Smooth muscle cell (in vitro differentiated cells): ENCODE results near the gene CCNQ. TPM values are rescaled to one million over a fixed set of nuclear protein-coding genes. Genes with fewer than 3 reads are reported as not detected.

ENCODE experiments used
- DNase-seq: peaks from one replicate; lab custom pipeline; 2025; ENCODE audit not compliant: unreplicated experiment; lab: John Stamatoyannopoulos, UW
- H2AFZ ChIP-seq: fragments of 200-600 bp; sonication (generic); 2 replicates; pipeline ENCODE4 v1.6.0; 2016; ENCODE audit warnings: antibody characterized with exemption, low read depth, mild to moderate bottlenecking
- H3F3A ChIP-seq: fragments of 200-600 bp; sonication (generic); 2 replicates; pipeline ENCODE4 v1.6.0; 2017; ENCODE audit warnings: antibody characterized with exemption, low read depth
- H3K27ac ChIP-seq: fragments of 200-600 bp; sonication (generic); 2 replicates; pipeline ENCODE4 v1.5.1; 2016; ENCODE audit warnings: low read depth, mild to moderate bottlenecking
- H3K27me3 ChIP-seq: fragments of 200-600 bp; sonication (generic); 2 replicates; pipeline ENCODE4 v1.6.1; 2016; ENCODE audit warnings: low read depth, mild to moderate bottlenecking
- H3K36me3 ChIP-seq: fragments of 200-600 bp; sonication (generic); 2 replicates; pipeline ENCODE4 v1.5.1; 2016; ENCODE audit warnings: low read depth
- H3K4me1 ChIP-seq: fragments of 200-600 bp; sonication (generic); 2 replicates; pipeline ENCODE4 v1.5.1; 2016; ENCODE audit warnings: low read depth
- H3K4me2 ChIP-seq: fragments of 200-600 bp; sonication (generic); 2 replicates; pipeline ENCODE4 v1.6.0; 2016; ENCODE audit warnings: mild to moderate bottlenecking
- H3K4me3 ChIP-seq: fragments of 200-600 bp; sonication (generic); 2 replicates; pipeline ENCODE4 v1.5.1; 2016; ENCODE audit warnings: mild to moderate bottlenecking
- H3K79me2 ChIP-seq: fragments of 200-600 bp; sonication (generic); 2 replicates; pipeline ENCODE4 v1.6.0; 2016; ENCODE audit warnings: low read depth, mild to moderate bottlenecking
- H3K9ac ChIP-seq: fragments of 200-600 bp; sonication (generic); 2 replicates; pipeline ENCODE4 v1.6.0; 2016; ENCODE audit warnings: low read depth
- H3K9me3 ChIP-seq: fragments of 200-600 bp; sonication (generic); replicated peaks from 2 replicates; pipeline ENCODE4 v1.5.1; 2016; ENCODE audit warnings: low read depth
- H4K20me1 ChIP-seq: fragments of 200-600 bp; sonication (generic); 2 replicates; pipeline ENCODE4 v1.6.0; 2016; ENCODE audit warnings: low read depth
- WGBS: methylation state at CpG from one replicate; pipeline ENCODE4 v1.1.7; 2016; ENCODE audit warnings: low lambda C conversion rate; 5-methylcytosine and 5-hydroxymethylcytosine counted together
- polyA plus RNA-seq: library from polyadenylated mRNA; unstranded; fragments of >200 nt; fragmentation: Nextera tagmentation; extraction: Ambion mirVana; gene quantifications from 2 replicates; pipeline ENCODE4 v1.2.1, GENCODE V29; 2016
- total RNA-seq: library from RNA; depleted of rRNA; stranded (reverse); fragments of >200 nt; gene quantifications from 2 replicates; pipeline ENCODE4 v1.2.3, GENCODE V29; 2014
- TF ChIP-seq, protein P1 (sequence below): fragments of 200-600 bp; sonication (generic); IDR thresholded peaks from 2 replicates; pipeline ENCODE4 v1.5.1; 2017; ENCODE audit warnings: borderline replicate concordance, mild to moderate bottlenecking, antibody characterized with exemption; ENCODE audit not compliant: insufficient read depth, poor library complexity, severe bottlenecking

CCNQ gene
- total and polyA plus RNA-seq, 2 experiments from 2014 or later: 9.4 to 27.3 TPM

DNA sequence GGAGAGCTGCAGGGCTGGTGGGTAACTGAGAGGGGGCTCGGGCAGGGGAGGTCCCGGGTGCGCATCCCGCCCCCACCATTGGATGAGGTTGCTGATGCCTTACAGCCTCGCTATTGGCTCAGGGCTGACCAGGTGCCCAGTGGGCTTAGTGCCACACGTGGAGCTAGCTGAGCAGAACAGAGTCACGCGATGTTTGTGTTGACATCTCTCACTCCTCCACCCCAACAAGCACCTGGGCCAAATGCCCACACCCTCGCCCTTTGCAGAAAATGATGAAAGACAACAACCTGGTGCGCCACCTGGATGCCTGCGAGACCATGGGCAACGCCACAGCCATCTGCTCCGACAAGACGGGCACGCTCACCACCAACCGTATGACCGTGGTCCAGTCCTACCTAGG is 49.7 kb downstream of the CCNQ start:
- Histone ChIP-seq H3F3A (no peaks in the 10 kb centered on the region), H2AFZ (no peak overlapping the region), H3K4me2 (no peak overlapping the region), H3K27ac (no peak overlapping the region), H3K4me3 (no peak overlapping the region), H3K4me1 (no peaks in the 10 kb centered on the region), H3K9ac (no peak overlapping the region), H3K9me3 (no peaks in the 10 kb centered on the region), H3K79me2 (no peaks in the 10 kb centered on the region), H3K27me3 (no peaks in the 10 kb centered on the region), H3K36me3 (no peaks in the 10 kb centered on the region), H4K20me1 (no peaks in the 10 kb centered on the region)
- TF ChIP-seq, protein P1, sequence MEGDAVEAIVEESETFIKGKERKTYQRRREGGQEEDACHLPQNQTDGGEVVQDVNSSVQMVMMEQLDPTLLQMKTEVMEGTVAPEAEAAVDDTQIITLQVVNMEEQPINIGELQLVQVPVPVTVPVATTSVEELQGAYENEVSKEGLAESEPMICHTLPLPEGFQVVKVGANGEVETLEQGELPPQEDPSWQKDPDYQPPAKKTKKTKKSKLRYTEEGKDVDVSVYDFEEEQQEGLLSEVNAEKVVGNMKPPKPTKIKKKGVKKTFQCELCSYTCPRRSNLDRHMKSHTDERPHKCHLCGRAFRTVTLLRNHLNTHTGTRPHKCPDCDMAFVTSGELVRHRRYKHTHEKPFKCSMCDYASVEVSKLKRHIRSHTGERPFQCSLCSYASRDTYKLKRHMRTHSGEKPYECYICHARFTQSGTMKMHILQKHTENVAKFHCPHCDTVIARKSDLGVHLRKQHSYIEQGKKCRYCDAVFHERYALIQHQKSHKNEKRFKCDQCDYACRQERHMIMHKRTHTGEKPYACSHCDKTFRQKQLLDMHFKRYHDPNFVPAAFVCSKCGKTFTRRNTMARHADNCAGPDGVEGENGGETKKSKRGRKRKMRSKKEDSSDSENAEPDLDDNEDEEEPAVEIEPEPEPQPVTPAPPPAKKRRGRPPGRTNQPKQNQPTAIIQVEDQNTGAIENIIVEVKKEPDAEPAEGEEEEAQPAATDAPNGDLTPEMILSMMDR: no peak
- WGBS: 93% methylated on average over 12 of the region's 17 CpGs
- no peak for DNase-seq

DNA sequence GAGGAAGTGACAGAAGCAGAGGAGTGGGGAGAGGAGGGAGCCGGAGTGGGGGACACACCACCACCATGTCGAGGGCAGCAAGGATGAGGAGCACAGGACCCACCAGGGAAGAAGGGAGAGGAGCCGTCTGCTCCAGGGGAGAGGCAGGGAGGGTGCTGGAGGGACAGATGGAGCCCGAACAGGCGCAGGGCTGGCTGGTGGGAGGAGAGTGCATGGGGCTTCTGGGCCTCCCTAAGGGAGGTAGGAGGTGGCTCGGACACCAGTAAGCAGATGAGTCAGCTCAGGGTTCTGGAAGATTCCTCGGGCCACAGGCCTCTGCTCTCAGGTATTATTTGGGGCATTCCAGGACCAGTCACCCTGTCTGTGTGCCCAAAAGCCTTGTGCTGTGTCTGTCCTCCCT is 51.7 kb downstream of the CCNQ start:
- no peak overlapping the region for H3K4me2 ChIP-seq
- H3K36me3 ChIP-seq: no peaks in the 10 kb centered on the region
- no peaks in the 10 kb centered on the region for H3F3A ChIP-seq
- no peaks in the 10 kb centered on the region for H4K20me1 ChIP-seq
- H3K4me3 ChIP-seq: no peak overlapping the region
- H3K4me1 ChIP-seq: no peaks in the 10 kb centered on the region
- DNase-seq: no peak
- no peaks in the 10 kb centered on the region for H3K79me2 ChIP-seq
- H3K27ac ChIP-seq: no peak overlapping the region
- H3K27me3 ChIP-seq: no peaks in the 10 kb centered on the region
- H3K9me3 ChIP-seq: no peaks in the 10 kb centered on the region
- no peak overlapping the region for H3K9ac ChIP-seq
- H2AFZ ChIP-seq: no peak overlapping the region
- 48% methylated on average over 6 of the region's 7 CpGs for WGBS
- TF ChIP-seq, protein P1: no peak

DNA sequence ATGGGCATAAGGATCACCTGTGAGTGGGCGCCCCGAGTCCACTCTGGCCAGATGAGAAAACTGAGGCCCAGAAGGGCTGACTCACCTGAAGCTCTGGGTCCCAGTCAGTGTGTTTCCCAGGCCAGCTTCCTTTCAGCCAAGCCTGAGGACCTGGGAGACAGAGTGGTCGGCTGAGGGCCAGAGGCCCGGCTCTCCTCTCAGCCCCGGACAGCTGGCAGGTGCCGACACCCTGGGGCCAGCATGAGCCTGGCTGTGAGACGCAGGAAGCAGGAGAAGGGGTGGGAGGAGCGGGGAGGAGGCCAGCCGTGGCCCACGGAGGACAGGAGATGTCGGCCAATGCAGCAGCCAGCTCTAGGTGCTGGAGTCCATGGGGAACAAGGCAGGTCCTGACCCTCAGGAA is 52.6 kb downstream of the CCNQ start:
- 87% methylated on average over 11 of the region's 11 CpGs for WGBS
- DNase-seq: no peak
- Histone ChIP-seq H3K4me2 (no peak overlapping the region), H3K36me3 (no peaks in the 10 kb centered on the region), H3K27me3 (no peaks in the 10 kb centered on the region), H2AFZ (no peak overlapping the region), H3K4me1 (no peaks in the 10 kb centered on the region), H3K79me2 (no peaks in the 10 kb centered on the region), H3K9me3 (no peaks in the 10 kb centered on the region), H3K4me3 (no peak overlapping the region), H3K9ac (no peak overlapping the region), H4K20me1 (no peaks in the 10 kb centered on the region), H3F3A (no peaks in the 10 kb centered on the region), H3K27ac (no peak overlapping the region)
- TF ChIP-seq, protein P1: no peak

GRCh38 chrX:153544727-153545126 is 54.2 kb downstream of the CCNQ start:
- no peaks in the 10 kb centered on the region for H3K27me3 ChIP-seq
- WGBS: 64% methylated on average over 8 of the region's 8 CpGs
- no peaks in the 10 kb centered on the region for H3K36me3 ChIP-seq
- H3F3A ChIP-seq: no peaks in the 10 kb centered on the region
- TF ChIP-seq, protein P1: no peak
- no peaks in the 10 kb centered on the region for H3K9me3 ChIP-seq
- H3K9ac ChIP-seq: no peak overlapping the region
- H3K27ac ChIP-seq: no peak overlapping the region
- H3K79me2 ChIP-seq: no peaks in the 10 kb centered on the region
- H3K4me1 ChIP-seq: no peaks in the 10 kb centered on the region
- no peak for DNase-seq
- H3K4me2 ChIP-seq: no peak overlapping the region
- no peaks in the 10 kb centered on the region for H4K20me1 ChIP-seq
- H2AFZ ChIP-seq: no peak overlapping the region
- H3K4me3 ChIP-seq: no peak overlapping the region
